LNCAP (cell line): Measurements from ENCODE around the gene IL22RA2.

Source experiments
- TF ChIP-seq, protein P1 (sequence below): fragments of 450-650 bp; IDR thresholded peaks from 2 replicates; pipeline ENCODE4 v1.5.1; 2017; ENCODE audit warnings: mild to moderate bottlenecking

Gene IL22RA2

DNA sequence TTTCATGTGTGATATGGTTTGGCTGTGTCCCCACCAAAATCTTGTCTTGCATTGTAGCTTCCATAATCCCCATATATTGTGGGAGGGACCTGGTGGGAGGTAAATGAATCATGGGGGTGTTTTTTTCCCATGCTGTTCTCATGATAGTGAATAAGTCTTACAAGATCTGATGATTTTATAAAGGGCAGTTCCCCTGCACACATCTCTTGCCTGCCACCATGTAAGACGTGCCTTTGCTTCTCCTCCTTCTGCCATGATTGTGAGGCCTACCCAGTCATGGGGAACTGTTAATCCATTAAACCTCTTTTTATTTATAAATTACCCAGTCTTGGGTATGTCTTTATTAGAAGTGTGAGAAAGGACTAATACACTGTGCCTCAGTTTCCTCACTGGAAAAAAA lies 4.2 kb upstream of the IL22RA2 start:
- TF ChIP-seq, protein P1, sequence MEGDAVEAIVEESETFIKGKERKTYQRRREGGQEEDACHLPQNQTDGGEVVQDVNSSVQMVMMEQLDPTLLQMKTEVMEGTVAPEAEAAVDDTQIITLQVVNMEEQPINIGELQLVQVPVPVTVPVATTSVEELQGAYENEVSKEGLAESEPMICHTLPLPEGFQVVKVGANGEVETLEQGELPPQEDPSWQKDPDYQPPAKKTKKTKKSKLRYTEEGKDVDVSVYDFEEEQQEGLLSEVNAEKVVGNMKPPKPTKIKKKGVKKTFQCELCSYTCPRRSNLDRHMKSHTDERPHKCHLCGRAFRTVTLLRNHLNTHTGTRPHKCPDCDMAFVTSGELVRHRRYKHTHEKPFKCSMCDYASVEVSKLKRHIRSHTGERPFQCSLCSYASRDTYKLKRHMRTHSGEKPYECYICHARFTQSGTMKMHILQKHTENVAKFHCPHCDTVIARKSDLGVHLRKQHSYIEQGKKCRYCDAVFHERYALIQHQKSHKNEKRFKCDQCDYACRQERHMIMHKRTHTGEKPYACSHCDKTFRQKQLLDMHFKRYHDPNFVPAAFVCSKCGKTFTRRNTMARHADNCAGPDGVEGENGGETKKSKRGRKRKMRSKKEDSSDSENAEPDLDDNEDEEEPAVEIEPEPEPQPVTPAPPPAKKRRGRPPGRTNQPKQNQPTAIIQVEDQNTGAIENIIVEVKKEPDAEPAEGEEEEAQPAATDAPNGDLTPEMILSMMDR: no peak

DNA sequence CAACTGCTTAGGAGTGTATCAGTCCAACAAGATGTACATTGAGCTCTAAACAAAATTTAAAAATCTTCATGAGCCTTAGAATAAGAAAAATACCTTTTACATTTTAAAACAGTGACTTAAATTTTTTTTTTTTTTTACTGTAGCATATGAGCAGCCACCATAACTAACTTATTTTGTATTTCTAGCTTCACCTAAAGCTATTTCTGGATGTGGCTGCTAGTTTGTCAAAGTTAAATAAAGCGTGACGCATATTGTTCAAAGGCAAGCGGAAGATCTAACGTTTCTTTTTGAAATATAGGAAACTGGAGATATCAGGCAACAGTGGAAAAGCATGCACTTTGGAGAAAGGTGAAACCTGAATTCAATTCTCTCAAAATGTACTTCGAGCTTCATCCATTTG lies 3.3 kb upstream of the IL22RA2 start:
- TF ChIP-seq, protein P1: no peak

DNA sequence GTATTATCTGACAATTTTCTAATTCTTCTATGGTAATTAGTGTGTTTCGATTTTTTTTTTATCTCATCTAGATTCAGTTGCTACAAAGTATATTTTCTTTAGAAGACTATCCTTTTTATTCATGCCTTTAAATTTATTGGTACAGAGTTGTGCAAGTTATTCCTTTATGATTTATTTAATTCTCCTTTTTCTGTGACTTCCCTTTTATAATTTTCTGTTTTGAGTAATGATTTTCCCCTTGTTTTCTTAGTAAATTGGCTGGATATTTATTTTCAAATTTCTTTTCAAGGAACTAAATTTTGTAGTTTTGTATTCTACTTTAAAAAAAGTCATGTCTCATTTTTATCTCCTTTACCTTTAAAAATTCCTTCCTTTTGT lies 2.4 kb upstream of the IL22RA2 start:
- TF ChIP-seq, protein P1: no peak

DNA sequence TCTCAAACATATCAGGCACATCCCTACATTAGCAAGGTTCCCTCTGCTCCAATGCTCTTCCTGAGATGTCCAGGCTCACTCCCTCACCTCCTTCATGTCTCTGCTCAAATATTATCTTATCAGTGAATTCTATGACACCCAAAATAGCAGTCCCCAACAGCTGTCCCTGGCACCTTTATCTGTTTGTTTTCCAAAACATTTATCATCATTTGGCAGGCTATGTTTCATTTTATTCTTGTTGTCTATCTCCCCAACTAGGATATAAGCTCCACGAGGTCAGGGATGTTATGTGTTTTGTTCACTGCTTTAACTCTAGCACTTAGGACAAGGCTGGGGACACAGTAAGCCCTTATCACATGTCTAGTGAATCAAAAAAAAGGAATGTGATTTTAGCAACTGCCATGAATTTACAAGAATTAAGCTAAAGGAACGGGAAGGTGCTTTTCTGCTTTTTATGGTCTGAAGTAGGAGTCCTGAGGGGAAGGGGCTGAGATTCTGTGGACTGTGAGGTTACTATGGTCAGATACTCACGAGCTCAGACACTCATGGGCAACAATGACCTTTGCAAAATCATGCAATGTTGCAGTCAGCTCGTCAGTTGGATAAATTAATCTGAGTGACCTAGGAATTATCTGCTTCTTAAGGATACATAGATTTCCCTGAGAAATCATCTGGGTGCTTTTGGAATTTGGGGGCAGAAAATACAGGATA lies 1.9 kb upstream of the IL22RA2 start:
- TF ChIP-seq, protein P1: no peak

DNA sequence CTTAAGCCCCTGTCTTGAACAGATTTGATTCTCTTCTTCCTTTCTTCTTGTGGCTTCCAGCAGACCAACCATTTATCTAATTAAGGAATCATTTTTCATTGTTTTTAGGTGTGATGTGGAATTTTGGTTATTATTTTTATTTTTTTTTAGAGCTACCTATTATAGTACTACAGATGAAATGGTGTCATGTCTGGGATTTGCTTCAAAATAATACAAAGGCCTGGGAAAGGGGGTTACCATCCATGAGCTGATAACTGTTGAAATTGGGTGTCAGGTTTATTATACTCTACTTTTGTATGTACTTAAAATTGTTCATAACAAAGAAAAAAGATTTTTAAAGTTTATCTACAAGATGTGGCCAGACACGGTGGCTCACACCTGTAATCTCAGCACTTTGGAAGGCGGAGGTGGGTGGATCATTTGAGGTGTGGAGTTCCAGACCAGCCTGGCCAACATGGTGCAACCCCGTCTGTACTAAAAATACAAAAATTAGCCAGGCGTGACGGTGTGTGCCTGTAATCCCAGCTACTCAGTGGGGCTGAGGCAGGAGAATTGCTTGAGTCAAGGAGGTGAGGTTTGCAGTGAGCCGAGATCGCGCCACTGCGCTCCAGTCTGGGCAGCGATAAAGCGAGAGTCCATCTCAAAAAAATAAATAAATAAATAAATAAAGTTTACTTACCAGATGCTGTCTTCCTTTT lies 561 bp downstream of the IL22RA2 start:
- TF ChIP-seq, protein P1: no peak

DNA sequence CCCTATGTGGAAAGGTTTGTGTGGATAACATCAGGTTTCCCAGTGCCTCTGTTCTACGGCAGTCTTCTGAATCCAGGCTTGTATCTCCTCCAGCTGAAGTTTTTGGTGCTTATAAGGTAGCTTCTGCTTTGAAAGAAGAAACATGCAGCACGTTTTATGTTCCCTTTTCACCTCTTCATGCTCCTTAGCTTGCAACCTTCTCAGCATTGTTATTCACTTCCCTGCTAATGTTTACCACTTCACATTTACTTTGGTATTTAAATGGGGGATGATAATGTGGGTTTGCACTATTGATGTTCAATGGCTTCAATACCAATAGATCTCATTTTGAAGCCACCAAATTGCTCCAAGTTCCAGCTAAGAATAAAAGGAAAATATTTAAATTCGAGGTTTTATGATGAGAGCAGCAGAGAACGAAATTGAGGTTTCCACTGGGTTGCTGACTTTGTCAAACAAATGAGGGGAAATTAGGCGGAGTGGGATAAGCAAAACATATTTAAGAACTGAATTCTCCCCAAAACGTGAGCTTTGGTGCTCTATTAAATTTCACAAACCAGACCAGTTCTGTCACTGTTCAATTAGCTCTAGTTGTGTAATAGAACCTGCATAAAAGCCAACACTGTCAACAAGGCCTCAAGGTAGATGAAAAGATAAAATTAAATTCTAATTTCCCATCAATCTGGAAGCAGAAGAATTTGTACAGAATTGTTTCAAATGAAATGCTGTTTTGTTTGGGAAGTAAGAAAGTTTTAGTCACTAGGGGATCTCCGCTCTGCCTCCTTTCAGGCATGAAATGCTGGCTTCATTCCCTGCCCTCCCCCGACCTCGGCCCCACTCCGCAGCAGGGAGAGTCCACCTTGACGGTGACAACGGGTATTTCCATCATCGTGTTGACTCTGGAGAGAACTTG lies 1.4 kb downstream of the IL22RA2 start:
- TF ChIP-seq, protein P1: no peak

DNA sequence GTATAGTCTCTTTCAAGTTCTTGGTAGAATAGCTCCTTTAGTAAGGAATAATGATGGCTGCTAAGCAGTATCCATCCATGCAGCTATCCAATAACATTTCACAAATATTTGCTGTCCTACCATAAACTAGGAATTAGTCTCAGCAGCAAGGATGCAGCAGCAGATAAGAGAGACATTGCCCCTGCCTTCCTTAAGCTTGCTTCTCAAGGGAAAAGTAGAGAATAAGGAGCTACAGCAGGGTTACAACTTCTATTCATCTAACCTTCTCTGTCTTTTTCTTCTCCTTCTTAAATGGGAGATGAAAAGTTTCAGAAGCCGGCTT lies 2.4 kb downstream of the IL22RA2 start:
- TF ChIP-seq, protein P1: no peak
